Stimulated activated CD8-positive, alpha-beta memory T cell treated with anti-CD3 and anti-CD28 coated beads, Interleukin-15, amount 100 ng/mL, for 24 hours (primary cell): ENCODE data around the gene TMEM107.
"Not testable (repeated sequence)": the region's sequence is repeated elsewhere in the genome, so short reads cannot be mapped to it uniquely, and the experiment has no call there.

ENCODE experiments used
- DNase-seq: peaks from one replicate; pipeline ENCODE4 v3.0.0-alpha.2; 2020; ENCODE audit warnings: low read depth

TMEM107 gene

DNA sequence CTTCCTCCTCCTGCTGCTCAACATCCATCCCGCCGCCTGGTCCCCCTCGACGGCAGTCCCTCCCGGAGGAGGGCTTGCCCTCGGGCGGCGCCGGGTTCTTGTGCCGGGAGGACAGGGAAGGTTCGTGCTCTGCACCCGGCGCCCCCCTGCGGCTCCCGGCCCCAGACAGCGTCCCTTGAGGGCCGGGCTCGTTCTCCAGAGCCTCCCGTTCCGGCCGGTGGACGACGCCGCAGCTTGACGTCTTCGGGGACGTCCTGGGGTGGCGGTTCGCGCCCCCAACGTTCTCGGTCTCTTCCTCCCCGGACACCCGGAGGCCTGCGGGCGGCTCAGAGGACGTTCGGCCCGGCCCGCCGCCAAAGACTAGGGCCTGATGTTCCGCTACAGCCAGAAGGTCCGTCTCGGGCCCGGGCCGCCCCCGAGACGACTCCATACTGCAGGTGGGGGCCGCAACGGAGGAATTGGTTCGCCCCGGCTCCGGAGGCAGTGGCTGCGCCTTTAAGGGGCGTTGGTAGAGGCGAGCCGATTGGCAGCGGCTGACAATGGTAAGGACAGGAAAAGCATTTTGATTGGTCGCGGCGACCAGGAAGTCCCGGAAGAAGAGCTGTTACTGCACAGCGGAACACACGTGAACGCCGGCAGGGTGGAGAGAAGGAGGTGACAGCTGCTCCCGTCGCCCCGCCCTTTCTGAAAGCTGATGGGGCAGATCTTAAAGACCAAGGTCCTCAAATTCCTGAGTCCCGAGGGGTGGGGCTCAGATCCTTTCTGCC is 13.7 kb upstream of the TMEM107 start, which contains the start of gene BORCS6:
TSS of gene BORCS6 (minus strand) at position 470 of the 767 bp plus-strand sequence. CDS start at position 430, 40 bp downstream.
- DNase-seq: peak; percentile 63

DNA sequence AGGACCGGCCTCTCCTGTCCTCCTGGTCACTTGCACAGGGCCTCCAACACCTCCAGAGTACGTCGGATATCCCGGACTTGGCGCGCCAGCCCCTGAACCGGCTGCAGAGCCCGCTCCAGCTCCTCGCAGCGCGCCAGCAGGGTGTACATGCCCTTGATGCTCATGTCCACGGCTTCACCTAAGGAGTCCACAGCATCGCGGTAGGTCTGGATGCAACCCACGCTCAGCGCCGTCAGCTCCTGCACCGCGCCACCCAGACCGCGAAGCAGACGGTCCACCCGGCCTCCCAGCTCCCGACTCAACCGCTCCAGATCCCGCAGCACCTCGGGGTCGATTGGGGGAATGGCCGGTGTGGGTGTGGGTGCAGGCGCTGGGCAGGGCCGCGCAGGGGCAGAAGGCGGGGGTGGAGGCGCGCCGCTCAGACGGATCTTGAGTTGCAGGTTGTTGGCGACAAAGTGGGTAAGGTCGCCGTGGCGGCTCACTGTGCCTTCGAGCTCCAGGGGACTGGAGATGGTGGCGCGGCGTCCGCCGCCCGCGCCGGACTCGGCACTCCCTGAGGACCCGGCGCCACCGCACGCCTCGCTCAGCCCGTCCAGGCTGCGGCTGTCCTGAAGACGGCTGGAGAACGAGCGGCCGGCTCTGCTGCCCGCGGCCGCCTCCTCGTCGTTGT is 13.0 kb upstream of the TMEM107 start:
- DNase-seq: no peak

DNA sequence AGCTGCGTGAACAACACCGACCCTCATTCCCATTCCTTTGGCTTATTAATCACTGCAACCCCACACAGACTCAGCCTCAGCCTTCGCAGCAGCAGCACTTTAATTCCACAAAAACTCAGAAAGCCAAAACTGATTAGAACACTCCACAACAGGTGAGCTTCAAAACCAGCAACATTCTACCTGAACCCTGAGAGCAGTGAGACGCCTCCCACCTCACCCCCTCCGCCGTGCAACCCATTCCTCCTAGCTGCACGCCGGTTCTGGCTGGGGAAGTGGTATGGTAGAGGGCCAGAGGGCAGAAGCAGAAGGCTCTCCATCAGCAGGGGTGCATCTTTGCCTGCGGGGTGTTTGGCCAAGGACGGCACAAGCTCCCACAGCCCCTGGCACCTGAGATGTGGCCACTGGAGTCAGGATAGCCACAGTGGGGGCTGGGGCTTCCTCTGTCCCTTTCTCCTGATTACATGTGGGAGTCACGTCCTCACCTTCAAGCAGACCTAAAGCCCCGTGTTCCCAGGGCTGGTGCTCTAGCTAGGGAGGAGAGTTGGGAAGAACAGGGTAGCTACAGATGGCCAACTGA is 12.2 kb upstream of the TMEM107 start:
- DNase-seq: no peak

DNA sequence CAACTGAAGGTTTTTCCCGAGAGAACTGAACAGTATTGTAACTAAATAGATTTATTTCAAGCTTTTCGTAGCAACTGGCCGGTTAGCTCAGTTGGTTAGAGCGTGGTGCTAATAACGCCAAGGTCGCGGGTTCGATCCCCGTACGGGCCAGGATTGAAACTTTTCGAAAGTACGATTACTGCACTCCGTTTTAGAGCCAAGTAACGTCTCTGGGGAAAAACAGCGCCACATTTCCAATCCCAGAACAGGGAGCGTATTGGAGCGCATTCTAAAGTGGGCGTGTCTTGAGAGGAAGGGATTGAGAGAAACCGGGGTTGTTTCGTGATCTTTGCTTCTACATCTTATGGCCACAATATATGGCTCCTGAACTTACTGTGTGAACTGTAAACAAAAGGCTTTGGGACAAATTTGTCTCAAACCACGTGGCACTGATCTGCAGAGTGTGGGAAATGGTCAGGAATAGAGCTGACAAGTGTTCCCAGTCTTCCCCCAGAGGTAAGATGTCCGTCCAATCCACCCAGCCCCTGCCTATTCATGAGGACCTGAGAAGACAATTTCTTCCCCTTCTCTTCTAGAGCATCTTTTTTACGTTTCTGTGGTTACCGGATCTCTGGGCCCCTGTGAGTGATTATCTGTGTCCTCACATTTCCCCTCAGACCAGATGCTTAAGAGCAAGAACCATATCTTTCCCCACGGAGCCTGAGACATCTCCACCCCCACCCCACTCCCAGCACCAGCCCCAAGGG is 11.5 kb upstream of the TMEM107 start:
- peak; percentile 83 for DNase-seq

DNA sequence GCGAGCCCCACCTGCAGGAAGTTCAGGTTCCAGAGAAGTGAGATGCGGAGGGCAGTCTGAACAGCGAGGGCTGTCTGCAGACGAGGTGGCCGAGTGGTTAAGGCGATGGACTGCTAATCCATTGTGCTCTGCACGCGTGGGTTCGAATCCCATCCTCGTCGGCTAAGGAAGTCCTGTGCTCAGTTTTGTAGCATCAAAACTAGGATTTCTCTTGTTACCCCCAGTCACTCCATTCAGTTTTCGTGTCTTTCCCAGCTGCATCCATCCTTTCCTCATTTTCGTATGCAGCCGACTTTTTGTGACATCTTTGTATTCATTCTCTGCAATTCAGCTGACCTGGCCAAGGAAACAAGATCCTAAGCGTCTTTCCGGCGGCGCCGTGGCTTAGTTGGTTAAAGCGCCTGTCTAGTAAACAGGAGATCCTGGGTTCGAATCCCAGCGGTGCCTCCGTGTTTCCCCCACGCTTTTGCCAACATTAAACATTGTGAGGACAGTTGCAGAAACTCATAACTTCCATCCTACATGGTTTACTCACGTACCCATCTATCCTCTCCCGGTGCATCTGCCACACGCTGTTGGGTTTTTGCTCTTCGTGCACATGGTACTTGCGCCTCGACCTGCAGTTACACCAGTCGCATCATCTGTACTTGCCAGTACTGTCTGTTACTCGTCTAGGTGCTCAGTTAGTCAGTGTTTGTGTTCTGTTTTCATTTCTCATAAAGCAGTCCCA is 10.8 kb upstream of the TMEM107 start:
- peak; percentile 97 for DNase-seq

DNA sequence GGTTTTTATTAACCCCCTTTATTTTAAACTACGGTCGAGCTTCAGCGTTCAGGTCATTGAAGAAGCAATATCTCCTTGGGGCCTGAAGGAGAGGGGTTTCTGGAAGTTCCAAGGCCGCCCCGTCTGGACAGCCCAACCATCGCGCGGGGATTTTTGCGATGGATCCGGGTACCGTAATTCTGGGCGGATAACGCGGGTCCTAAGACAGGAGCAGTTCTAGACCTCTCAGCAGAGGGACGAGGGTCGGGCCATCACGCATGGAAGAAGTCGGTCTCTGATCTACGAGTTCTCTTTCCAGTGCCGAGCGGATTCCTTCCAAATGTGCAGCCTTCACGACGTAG is 10.2 kb upstream of the TMEM107 start:
- DNase-seq: no peak

DNA sequence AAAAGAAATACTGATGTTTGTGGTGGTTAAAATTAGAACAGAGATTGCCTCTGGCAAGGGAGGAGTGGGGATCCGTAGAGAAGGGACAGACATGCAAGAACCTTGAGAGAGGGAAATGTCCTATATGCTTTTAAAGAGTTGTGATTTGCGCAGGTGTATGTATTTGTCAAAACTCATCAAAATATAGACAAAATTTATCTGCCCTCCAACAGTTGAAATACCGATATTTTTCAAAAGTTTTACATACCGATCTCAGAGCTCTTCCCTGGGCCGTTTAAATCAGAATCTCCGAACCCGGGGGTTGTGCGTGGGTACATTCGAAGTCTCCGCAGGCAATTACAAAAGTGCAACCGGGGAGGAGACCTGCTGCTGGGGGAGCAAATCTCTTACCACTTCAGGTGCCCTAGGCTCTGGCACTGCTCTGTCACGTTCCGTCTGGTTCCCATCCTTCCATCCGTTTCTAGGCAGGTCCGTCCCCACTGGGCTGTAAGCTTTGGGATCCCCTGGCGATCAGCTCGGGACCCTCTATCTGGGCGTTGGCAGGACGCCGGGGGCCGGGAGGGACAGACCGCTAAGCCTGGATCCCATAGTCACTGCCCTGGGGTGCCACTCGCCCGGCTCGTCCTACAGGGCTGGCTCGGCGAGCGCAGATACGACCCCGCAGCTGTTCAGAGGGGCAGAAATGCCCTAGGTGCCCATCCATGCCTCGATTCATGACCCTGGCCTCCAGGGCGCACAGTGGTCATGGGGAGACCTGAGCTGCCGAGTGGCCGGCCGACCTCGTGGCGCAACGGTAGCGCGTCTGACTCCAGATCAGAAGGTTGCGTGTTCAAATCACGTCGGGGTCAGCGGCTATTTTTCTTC is 9.6 kb upstream of the TMEM107 start:
- DNase-seq: peak; percentile 99

DNA sequence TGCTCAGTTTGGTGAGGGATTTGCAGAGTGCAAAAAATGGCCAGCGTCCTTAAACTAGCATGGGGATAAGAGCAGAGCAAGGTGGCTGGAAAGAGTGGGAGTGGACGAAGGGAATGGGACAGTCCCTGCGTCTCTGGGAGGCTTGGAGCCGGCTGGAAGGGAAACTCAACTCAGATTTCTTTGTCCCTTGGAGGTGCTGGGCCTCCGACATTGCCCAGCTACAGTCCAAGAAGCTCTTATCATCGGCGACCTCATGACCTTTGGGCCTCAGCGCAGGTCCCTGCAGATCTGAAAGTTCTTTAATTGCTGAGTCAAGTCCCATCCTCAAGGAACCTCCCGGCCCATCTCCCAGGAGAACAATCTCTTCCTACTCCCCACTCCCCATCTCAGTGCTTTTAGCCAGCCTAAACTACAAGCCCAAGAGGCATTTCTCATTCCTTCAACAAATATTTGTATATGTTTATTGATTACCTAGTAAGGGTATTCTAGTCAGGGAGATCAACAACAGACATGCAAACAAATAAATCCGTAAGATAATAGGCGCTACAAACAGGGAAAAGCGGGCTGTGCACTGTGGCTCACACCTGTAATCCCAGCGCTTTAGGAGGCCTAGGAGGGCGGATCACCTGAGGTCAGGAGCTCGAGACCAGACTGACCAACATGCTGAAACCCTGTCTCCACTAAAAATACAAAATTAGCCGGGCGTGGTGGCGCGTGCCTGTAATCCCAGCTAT is 985 bp upstream of the TMEM107 start:
- no peak for DNase-seq

DNA sequence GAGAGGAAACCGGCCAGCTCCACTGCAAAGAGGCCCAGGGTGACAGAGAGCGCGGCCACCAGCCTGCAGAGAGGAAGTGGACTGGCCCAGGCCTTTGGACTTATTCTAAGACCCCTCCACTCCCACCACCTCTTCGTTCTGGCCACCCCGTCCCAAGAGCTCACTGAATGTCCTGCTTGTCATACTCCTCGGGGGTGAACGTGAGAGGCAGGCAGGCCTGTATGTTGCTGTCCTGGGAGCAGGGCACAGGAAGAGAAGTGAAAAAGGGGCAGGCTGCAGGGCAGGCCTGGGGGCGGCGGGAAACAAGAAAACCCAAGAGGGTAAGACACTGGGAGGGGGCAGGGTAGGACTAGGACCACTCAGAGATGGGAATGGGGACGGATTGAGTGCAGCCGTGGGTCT is 384 bp downstream of the TMEM107 start:
- no peak for DNase-seq

DNA sequence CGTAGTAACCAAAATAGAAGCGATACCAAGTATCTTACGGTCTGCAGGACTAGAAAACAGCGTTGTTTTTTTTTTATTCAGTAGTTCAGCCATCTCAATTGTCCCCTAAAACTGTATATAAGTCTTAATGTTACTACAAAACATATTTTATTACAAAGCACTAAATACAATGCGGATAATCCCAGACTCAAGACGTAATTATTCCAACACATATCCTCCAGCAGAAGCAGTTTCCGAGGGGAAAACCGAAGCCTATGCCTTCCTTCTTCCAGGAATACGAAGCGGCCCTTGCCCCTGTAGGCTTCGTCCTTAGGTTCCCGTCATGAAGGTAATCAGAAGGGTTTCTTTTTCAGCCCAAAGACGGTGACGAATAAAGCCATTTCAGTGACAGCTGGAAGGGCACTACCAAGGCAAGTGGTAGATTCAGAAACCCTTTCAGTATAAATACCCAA is 2.3 kb downstream of the TMEM107 start:
- no peak for DNase-seq

DNA sequence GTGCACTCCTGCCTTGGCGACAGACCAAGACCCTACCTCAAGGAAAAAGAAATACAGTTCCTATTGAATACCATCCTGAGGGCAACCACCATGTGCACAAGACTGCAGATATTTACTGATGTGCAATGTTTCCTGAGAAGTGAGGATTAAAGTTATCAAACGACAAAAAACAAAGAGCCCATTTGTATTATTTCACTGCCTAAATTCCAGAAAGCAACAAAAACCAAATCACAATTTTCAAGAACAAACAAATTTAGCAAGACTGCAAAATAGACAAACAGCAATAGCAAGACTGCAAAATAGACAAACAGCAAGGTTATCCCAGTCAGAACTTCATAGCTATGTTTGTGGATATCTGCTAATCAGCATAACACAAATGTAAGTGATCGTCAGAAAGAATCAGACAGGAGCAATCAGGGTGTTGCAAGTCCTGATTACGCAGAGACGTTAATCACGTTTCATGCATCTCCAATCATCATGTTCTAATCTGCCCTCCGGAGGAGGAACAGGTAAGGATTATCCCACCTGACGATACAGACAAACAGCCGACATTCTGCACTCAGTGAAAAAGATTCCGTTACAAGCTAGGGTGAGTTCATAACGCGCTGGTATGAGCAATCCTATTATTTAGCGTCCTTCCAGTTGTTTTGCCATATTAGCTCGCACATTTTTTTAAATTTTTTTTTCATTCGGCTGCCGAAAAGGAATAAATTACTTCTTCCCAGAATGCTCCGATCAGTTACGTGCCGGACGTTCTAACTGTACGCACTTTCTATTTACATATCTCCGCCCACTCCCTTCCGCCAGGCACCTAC is 2.9 kb downstream of the TMEM107 start:
- DNase-seq: no peak

DNA sequence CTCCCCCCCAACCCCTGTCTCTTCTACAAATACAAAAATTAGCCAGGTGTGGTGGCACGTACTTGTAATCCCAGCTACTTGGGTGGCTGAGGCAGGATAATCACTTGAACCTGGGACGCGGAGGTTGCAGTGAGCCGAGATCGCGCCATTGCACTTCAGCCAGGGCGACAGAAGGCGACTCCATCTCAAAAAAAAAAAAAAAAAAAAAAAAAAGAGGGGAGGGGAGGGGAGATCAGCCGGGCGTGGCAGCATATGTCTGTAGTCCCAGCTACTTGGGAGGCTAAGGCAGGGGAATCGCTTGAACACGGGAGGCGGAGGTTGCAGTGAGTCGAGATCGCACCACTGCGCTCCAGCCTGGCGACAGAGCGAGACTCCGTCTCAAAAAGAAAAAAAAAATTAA is 6.0 kb downstream of the TMEM107 start:
- DNase-seq: not testable (repeated sequence)

DNA sequence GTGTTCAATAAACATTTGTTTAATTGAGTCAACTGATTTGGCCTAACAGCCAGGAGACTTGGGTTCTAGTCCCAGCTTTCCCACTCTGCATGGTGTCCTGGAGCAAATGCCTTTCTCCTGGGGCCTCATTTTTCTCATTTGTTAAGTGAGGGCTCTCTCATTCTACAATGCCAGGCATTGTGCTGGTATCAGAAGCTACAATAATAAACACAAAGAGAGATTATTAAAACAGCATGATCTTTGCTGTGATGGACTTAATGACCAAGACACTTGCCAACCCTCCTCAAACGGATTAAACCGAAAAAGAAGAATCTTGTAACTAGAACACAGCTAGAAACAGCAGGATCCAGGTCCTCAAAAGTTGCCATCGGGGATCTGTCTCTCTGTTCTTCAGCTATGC is 8.7 kb downstream of the TMEM107 start:
- no peak for DNase-seq

DNA sequence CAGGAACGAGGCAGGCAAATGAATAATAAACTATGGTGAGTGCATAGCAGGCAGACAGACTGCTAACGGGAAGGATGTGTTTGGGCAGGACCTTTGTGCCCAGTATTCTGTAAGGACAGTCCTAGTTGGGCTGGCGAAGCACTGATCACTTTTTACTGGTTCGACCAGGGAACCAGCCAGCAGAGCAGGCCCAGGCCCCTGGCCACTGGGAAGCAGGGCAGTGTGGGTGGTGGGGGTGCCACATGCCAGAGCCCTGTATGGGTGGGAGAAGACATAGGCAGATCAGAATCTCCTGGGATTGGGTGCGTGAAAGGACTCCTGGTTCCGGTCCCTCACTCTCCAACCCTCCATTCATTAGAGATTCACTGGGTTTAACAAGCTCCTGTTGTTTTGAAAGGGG is 9.4 kb downstream of the TMEM107 start:
- no peak for DNase-seq

DNA sequence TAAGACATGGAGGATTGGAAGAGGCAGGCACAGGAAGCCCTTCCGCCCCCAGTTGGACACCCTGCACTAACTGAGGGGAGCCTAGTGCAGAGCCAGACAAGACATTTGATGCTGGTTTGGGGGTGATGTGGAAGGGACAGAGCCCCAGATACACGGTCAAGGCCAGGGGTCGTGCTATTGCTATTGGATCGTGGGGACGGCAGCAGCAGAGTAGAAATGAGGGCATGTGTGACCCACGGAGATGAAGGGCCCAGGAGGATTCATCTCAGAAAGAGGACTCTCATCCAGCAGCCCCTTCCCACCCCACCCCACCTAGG is 11.4 kb downstream of the TMEM107 start:
- no peak for DNase-seq

DNA sequence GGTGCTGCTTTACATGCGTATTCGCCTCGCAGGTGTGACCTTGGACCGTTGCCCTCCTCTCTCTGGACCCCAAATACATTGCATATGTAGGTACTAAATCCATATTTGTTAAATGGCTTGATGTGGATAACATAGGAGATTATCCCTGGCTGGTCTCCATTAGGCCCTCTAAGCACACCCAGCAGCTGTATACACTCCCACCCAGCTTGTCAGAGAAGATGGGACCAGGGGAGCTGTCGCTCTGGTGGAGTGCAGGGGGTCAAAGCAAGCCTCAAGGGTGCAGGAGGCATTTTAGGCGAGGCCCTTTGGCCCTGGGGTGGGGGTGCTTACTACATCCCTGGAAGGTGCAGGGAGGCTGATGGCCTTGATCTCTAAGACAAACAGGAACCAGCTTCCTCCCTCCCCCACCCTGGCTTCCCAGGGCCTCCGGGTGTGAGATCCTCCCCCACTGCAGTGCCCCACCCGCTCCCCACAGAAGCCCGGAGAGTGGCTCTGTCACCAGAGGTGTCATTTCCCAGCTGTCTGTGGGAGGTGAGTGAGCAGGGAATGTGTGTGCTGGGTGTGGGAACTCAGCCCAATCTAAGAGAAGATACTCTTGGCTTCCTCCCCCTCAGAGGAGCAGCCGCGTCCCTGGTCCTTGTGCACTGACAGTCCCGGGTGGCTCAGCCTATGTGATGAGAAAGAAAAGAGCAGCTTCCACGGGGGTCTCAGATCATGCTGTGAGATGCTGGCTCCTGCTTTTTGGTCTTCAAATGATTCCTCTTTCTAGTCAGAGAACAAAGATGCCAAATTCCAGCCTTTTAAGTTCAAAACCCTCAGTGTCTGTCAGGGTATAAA is 12.0 kb downstream of the TMEM107 start:
- no peak for DNase-seq

DNA sequence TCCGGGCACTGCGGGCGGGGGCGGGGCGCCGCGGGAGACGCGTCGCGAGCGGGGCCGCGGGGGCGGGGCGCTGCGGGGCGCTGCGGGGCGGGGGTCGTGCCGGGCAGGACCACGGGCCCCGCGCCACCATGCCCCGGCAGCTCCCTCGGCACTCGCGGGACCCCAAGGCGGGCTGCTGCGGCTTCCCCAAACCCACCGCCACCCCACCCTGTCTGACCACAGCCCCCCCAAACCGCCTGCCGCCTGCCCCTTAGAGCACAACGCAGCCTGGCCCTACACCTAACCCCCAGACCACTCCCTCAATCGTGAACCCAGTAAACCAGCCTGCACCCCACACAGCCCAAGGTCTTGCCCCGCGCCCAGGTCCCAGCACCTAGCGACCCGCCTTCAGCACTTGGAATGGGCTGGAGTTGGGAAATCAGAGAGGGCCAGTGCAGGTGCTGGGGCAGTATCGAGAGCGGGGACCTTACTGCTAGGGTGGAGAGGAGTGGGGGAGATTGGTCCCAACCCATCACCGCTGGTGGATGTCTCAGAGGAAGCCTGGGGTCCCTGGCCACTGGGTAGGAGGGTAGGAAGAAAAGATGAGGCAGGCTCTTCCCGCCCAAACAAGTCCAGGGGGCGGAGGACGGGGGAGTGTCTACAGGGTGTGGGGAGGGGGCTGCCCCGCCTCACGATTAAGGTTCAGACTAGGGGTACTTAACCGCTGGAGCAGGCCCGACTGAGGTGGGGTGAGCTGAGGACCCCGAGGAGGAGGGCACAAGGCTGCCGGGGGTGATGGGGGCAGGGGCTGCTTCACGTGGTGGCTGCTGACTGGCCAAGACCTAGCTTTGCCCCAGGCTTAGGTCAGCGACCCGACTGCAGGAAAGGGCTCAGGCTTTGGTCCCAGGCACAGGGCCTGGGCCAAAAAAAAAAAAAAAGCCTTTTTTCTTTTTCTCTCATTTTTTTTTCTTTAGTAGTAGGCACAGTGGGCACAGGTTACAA is 12.9 kb downstream of the TMEM107 start:
- no peak for DNase-seq
